ENCODE results near the gene SYCP2. TPM values are rescaled to one million over a fixed set of nuclear protein-coding genes. Genes with fewer than 3 reads are reported as not detected.

The SYCP2 gene
- total RNA-seq, 1 experiment from 2014 or later = 0.70 TPM

- Histone ChIP-seq H3K4me2 (ENCODE audit: insufficient read depth, insufficient read length, low read length) (no peak overlapping the region), H3K18ac (ENCODE audit: insufficient read length, low read depth, low read length) (no peak overlapping the region), H3K27me3 (ENCODE audit: insufficient read depth, low read length) (no peaks in the 10 kb centered on the region; the same call in 1 of the 2 replicates), H3K79me1 (ENCODE audit: insufficient read depth, low read depth, low read length, poor library complexity, severe bottlenecking) (no peaks in the 10 kb centered on the region), H4K5ac (ENCODE audit: insufficient read length, low read depth, low read length) (no peak overlapping the region), H4K8ac (replicated peaks; ENCODE audit: insufficient read length, low read depth, low read length) (no peak overlapping the region), H2BK15ac (ENCODE audit: low read depth, low read length) (no peak overlapping the region), H3K14ac (ENCODE audit: insufficient read depth, low read length) (no peak overlapping the region), H3K23ac (ENCODE audit: insufficient read length, low read depth, low read length) (no peak overlapping the region), H4K20me1 (ENCODE audit: control insufficient read depth, insufficient read depth, insufficient read length) (no peaks in the 10 kb centered on the region), H3K4ac (ENCODE audit: low read depth, low read length) (no peak overlapping the region), H2AFZ (ENCODE audit: low read length) (no peak overlapping the region), H3K9ac (ENCODE audit: extremely low read depth, insufficient read length, low read length) (no peak overlapping the region), H2BK120ac (ENCODE audit: low read depth, low read length, poor library complexity, severe bottlenecking) (no peak overlapping the region), H3T11ph (ENCODE audit: low read length) (no peak overlapping the region), H4K91ac (ENCODE audit: insufficient read length, low read depth, low read length) (no peak overlapping the region), H2BK12ac (ENCODE audit: insufficient read length, low read depth, low read length) (no peak overlapping the region), H3K9me3 (ENCODE audit: control insufficient read depth, low read depth, low read length) (no peaks in the 10 kb centered on the region), H3K79me2 (ENCODE audit: insufficient read depth, low read length) (no peaks in the 10 kb centered on the region), H3K23me2 (ENCODE audit: insufficient read length, low read depth, low read length, poor library complexity, severe bottlenecking) (no peaks in the 10 kb centered on the region), H3K4me1 (ENCODE audit: insufficient read depth, low read length) (no peaks in the 10 kb centered on the region), H3K56ac (ENCODE audit: insufficient read length, low read depth, low read length) (no peak overlapping the region), H3K27ac (ENCODE audit: insufficient read length, low read depth, low read length) (no peak overlapping the region), H2BK20ac (ENCODE audit: low read depth, low read length, poor library complexity, severe bottlenecking) (no peak overlapping the region), H2BK5ac (ENCODE audit: insufficient read length, low read length) (no peak overlapping the region), H2AK5ac (ENCODE audit: insufficient read length, low read length) (no peak overlapping the region)
- Mint-ChIP-seq H3K27ac (no peak overlapping the region), H3K27me3 (ENCODE audit: low read depth) (no peaks in the 10 kb centered on the region), H3K9me3 (no peaks in the 10 kb centered on the region), H3K4me1 (peaks cover 5 to 9% of the 10 kb centered on the region in 2 experiments), H3K36me3 (ENCODE audit: insufficient read depth in 1 of 3, low read depth in 3 of 3) (no peaks in the 10 kb centered on the region), H3K4me3 (no peak overlapping the region)
- no CpG with 5 or more reads among the region's 9 CpGs for WGBS (ENCODE audit: extremely low coverage, insufficient read length, low lambda C conversion rate)
- no peak for DNase-seq
- TF ChIP-seq CTCF (conservative IDR thresholded peaks at IDR 0.05) = no peak
Measured at GRCh38 chr20:59983076-59983475, 49.6 kb upstream of the SYCP2 start.

All from H9 (cell line).